GM18873 (cell line): ENCODE data around the gene CFAP97D2.
"Not testable (repeated sequence)": the region's sequence is repeated elsewhere in the genome, so short reads cannot be mapped to it uniquely, and the experiment has no call there.

Experiments
- ATAC-seq: cut with Tn5 transposase; IDR thresholded peaks from one replicate; pipeline ENCODE4 v1.9.1; 2021; ENCODE audit warnings: mild to moderate bottlenecking, moderate library complexity, moderate number of reproducible peaks; ENCODE audit not compliant: unreplicated experiment, low FRiP score

CFAP97D2 gene

DNA sequence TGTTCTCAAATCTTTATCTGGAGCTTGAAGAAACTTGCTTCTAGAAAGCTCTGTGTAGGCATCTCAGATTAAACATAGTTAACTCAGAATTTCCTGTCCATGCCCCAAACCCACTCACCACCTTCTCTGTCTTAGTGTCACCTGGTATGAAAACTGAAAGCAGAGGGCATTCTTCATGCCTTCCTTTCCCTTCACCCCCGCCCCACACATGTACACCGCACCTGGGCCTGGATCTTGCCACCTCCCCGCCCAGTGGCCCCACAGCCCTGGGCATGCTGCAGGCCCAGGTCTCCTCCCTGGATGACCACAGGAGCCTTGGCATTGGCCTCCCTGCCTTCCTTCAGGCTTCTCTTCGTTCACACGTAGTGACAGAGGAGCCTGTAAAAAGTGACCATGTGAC lies 15.8 kb downstream of the CFAP97D2 start:
- no peak for ATAC-seq

DNA sequence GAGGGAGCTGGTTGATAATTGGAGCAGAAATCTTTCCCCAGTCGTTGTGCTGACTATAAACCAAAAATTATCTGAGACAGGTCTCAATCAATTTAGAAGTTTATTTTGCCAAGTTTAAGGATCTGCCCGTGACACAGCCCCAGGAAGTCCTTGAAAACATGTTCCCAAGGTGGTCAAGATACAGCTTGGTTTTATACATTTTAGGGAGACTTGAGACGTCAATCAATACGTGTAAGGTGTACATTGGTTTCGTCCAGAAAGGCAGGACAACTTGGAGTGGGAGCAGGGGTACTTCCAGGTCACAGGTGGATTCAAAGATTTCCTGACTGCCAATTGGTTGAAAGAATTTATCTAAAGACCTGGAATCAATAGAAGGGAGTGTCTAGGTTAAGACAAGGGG lies 17.6 kb downstream of the CFAP97D2 start:
- ATAC-seq = no peak

DNA sequence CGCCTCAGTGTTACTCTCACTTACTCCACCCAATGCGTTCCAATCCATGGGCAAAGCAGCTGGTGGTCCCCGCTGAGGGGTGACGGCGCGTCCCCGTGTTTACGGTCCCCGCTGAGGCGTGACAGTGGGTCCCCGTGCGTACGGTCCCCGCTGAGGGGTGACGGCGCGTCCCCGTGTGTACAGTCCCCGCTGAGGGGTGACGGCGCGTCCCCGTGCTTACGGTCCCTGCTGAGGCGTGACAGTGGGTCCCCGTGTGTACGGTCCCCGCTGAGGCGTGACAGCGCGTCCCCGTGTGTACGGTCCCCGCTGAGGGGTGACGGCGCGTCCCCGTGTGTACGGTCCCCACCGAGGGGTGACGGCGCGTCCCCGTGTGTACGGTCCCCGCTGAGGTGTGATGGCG lies 19.5 kb downstream of the CFAP97D2 start:
- no peak for ATAC-seq

DNA sequence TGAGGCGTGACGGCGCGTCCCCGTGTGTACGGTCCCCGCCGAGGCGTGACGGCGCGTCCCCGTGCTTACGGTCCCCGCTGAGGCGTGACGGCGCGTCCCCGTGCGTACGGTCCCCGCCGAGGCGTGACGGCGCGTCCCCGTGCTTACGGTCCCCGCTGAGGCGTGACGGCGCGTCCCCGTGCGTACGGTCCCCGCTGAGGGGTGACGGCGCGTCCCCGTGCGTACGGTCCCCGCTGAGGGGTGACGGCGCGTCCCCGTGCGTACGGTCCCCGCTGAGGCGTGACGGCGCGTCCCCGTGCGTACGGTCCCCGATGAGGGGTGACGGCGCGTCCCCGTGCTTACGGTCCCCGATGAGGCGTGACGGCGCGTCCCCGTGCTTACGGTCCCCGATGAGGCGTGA lies 20.5 kb downstream of the CFAP97D2 start:
- ATAC-seq = not testable (repeated sequence)

DNA sequence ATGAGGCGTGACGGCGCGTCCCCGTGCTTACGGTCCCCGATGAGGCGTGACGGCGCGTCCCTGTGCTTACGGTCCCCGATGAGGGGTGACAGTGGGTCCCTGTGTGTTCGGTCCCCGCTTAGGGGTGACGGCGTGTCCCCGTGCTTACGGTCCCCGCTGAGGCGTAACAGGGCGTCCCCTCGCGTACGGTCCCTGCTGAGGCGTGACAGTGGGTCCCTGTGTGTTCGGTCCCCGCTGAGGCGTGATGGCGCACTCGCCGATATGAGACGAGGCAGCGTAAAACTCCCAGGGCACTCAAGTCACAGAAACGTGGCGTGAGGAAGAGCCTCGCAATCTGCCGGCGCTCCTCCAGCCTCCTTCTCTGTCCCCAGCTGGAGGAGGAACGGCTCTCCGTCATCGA lies 20.9 kb downstream of the CFAP97D2 start:
- ATAC-seq = no peak

DNA sequence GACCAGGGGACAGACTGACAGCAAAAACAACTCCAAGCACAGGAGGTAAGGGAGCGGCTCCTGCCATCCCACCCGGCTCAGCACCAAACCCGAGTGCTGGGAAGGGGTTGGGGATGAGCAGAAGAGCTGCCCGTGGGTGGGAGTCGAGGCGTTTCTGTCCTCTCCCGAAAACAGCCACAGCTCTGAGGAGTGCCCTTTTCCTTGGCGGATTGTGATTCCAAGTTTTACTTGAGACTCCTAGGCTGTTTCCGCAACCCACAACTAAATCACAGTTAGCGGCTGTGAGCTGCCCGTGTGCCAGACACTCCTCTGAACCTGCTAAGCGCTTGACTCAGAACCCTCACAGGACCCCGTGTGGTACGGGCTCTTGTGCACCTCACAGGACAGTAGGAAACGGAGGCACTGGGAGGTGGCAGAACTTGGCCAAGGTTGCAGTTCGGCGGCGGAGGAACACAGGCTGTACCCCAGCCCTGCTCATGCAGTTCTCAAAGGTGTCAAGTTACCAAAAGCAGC lies 21.4 kb downstream of the CFAP97D2 start:
- no peak for ATAC-seq

DNA sequence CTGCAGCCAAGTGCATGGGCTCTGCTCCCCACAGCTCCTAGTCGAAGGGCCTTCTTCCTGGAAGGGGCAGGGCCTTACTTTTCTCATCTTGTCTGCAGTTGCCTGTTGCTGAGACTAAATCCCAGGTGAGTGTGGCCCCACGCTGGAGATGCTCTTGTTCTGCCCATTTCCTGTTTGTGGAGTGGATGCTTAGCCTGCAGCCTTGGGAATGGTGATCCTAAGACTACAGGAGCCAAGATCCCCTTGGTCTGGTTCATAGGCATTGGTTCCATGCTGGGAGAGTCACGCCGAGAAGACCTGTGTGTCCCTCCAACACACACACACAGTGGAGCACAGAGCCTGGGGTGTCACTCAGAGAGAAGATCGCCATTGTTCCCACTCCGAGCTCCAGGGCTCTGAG lies 23.5 kb downstream of the CFAP97D2 start:
- no peak for ATAC-seq

DNA sequence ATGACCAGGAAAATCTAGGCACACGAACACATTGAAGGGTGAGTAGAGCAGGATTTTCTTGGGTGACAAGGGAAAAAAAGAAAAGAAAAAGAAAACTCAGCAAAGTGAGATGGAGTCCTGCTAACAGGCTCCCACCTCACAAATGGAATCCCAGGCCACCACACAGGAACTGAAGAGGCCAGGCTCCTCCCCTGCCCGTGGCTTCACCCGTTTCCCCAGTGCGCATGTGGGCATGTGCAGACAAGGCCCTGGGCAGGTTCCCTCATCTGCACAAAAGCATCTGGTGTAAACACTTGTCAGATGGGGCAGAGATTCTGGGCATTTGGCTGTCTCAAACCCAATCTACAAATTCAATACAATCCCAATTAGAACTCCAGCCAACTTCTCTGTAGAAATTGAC lies 24.5 kb downstream of the CFAP97D2 start:
- ATAC-seq = no peak

DNA sequence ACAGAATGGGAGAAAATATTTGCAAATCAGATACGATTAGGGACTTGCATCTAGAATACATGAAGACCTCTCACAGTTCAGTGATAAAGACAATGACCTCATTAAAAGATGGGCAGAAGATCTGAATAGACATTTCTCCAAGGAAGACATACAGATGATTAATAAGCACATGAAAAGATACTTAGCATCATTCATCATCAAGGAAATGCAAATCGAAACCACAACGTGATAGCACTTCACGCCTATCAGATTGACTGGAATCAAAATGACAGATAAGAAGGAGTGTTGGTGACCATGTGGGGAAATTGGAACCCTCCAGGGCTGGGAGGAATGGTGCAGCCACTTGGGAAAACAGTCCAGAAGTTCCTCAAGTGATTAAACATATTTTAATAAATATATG lies 25.8 kb downstream of the CFAP97D2 start:
- no peak for ATAC-seq

DNA sequence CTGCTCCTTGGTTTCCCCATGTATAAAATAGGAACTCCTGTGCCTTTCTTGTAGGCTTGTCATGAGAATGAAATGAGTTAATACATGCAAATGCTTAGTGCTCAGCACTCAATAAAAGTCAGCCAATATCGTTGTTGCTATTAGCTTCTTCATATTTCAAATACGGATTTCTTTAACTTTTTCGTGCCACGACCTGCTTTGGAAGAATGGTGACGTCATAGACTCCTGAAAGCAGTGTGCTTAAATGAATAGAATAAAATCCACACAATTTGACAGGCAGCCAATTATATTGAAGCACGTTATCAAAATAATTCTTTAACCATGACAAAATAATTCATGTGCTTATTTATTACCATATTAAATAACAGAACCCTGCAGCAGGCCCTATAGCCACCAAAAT lies 29.1 kb downstream of the CFAP97D2 start:
- ATAC-seq = no peak

DNA sequence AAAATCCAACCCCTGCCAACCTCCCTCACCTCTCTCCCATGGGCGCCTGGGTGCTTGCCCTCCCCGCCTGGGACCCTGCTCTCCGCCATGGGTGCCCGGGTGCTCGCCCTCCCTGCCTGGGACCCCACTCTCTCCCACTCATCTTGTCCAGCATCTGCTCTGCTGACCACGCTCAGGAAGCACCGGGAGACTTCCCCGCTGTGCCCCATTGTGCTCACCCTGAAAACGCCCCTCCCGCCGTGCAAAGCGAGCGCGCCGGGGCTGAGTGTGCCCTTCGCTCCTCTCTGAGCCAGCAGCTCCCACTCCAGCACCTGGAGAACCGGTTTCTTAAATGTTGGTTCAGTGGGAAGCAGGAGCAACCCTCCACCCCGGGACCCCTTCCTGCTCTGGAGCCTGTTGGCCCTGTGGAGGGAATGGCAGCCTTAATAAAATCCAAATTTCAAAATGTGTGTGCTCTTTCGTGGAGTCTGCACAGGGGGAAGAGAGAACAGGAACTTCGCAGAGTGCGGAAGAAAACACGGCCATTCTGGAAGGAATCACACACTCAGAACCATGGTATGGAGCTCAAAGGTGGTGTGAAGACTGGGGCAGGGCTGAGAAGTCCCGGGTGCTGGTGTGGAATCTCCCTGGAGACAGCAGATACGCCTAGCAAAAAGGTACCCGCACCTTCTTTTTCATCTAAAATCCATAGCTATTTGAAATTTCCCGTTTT lies 32.5 kb downstream of the CFAP97D2 start:
- ATAC-seq = no peak

DNA sequence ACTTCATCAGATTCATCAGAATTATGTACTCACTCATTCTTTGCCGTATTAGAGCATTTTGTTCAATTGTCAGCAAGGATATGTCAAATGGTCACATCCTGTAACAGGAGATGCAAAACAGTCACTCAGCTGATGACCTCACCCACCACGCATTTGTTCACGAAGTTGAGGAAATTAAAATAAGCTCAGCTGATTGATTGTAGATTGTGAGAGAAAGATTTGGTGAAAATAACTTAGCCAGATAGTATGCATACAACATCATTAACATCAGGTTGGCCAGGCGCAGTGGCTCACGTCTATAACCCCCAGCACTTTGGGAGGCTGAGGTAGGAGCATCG lies 33.1 kb downstream of the CFAP97D2 start:
- ATAC-seq = no peak

DNA sequence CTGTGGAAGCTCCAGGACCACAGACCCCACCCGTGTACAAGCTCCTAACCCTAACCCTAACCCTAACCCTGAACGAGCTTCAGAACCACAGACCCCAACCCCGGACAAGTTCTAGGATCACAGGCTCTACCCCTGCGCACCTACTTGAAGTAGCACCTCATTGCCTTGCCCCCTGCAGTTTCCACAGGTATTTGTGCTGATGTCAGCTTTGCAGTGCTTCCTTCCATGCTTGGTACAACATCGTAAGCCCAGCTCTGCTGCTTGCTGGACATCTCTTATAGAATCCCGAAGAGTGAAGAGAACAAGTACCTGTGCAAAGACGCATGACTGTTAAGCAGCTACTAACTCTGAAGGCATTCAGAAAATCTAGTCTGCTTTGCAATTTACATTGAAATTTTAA lies 34.9 kb downstream of the CFAP97D2 start:
- no peak for ATAC-seq

DNA sequence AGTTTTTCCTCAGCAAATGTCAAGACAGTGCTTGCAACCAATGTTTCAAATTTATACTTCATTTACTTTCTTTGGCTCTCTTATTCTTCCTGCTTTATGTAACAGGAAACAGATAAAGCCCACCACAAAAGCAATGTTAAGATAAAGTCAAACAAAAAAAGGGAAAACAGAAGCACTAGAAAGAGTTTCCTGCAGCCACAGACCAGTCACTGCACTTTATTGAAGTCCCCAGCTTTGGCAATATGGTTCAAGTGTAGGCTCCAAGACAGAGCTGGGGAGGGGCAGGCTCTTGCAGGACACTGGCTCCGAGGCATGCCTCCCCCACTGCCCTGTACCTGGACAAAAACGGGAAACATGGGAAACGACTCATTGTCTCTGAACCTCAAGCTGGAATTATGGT lies 40.3 kb downstream of the CFAP97D2 start:
- ATAC-seq = no peak

DNA sequence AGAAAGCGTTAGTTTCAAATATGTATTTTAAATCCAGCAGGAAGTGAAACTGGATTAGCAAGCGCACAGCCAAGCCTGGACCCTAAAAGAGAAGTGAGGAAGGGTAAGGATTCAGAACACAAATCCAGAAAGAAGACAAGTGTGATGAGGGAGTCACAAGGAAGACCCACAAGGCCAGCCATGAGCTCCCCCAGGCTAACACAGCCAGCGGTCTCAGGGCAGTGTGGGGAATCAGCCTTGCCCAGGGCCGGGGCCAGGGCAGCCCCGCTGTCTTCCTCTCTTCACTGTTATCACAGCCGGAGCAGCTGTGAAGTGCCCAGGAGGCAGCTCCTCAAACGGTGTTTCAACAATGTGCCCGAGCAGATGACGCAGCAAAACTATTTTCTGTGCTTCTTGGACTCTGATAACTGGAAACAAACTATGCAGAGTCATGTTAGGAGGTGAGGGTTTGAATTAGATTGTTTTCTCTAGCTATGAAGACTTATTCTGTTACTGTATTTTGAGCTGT lies 43.5 kb downstream of the CFAP97D2 start:
- ATAC-seq = no peak

DNA sequence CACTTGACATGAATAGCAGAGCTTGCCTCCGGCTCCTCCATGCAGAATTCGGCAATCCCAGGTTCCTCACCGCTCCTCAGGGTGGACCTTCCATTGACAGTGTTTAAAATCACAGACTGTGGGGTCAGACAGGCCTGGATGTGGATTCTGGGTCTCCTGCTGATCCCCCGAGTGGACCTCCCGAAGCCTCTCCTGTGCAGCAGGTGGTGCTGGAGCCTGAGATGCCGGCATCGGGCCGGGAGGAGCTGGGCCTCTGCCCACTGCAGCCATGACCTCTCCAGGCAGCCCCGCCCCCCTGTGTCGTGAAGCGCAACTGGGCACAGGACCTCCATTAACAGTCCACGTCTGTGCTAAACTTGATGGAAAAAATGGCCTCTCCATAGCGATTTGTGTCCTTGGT lies 45.1 kb downstream of the CFAP97D2 start:
- ATAC-seq = no peak

DNA sequence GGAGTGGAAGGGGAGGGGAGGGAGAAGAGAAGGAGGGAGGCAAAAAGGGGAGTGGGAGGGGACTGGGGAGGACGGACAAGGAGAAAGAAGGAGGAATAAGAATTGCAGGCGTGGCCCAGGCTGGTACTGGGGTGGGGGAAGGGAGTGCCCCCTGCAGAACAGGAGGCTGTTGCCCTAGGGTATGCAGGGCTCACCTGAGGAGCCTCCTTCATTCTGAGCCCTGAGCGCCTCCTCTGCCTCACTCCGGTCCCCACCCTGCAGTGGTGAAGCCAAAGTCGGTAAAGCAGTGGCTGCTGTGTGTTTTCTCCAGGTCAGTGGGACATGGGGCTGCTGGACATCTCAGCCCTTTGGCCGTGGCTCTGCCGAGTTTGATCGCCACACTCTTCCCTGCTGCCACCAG lies 46.6 kb downstream of the CFAP97D2 start:
- no peak for ATAC-seq

DNA sequence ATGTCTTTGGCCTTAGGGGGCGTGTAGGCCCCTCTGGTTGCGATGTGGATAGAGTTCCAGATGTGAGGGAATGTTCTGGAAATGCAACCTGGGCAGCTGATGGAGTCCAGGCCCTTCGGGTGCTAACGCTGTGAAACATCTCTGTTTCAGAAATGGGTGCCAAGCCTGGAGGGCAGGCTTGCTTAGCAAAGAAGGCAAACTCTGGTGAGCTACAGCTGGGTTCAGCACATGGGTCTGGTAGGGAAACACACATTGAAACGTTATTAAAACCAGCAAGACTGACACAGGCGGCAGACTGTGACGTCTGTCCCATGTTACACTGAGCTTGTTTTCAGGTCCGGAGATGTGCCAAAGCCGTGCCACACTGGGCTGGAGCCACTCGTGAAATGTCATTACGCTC lies 47.0 kb downstream of the CFAP97D2 start:
- no peak for ATAC-seq

DNA sequence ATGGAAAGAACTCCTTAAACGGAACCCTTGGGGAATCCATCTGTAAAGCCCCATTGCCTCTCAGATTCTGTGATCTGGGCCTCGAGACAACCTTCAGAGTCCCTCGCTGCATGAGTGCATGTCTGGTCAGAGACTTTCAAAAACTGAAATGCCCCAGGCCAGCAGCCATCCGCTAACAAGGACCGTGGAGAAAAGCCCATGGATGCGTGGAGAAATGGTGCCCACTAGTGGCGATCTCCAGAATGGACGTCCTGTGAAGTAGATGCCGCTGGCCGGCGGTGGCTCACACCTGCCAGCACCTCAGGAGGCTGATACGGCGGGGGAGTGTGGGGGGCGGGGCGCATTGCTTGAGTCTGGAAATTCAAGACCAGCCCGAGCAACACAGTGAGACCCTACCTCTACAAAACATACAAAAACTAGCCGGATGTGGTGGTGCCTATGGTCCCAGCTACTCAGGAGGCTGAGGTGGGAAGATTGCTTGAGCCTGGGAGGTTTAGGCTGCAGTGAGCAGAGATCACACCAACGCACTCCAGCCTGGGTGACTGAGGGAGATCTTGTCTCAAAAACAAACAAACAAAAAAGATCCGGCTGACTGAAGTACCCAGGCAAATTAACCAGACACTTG lies 47.8 kb downstream of the CFAP97D2 start:
- ATAC-seq = no peak

DNA sequence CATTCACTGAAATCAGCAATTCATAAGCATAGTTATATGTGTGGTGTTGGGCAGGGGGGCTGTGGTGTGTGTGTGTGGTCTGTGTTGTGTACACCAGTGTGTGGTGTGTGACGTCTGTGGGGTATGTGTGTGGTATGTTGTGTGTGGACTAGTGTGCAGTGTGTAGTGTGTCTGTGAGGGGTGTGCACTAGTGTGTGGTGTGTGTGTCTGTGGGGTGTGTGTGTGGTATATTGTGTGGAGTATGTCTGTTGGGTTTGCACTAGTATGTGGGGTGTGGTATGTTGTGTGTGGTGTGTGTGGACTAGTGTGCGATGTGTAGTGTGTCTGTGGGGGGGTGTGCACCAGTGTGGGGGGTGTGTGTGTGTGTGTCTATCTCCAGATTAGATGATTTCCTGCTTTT lies 48.5 kb downstream of the CFAP97D2 start:
- ATAC-seq = no peak

DNA sequence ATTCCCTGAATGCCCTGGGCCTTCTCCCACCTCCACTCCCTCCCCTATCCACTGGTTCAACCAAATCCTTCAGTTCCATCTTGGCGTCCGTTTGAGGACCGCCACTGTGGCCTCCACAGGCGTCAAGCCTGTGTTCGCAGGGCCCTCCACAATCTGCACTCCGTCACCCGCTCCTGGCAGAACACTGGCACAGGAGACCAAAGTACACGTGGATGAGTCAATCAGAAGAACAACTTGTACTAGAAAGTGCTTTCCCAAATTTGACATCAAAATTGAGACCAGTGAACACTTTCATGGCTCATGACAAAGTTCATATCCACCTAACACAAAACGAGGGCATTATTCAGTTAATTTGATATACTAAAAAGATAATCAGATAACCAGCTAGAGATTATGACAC lies 49.1 kb downstream of the CFAP97D2 start:
- ATAC-seq = no peak

DNA sequence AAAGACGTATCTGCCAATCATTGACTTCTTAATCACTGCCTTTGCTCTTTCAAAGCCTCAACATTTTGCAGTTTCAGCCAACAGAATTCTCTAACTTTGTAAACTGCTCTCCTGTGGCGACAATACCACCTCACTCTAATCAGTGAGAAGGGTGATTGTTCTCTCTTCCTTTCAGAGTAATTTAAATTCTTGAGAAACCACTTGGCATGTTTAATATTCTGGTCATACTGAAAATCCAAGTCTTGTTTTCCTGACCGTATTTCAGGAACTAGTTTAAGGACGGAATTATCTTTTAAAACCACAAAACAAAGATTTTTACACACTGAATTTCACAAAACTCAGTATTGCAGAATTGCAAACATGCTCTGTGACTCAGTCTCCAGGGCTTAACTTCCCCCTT lies 50.4 kb downstream of the CFAP97D2 start:
- ATAC-seq = no peak
